DLD1 (cell line): ENCODE measurements around the gene P2RY8.
"Not testable (repeated sequence)": the region's sequence is repeated elsewhere in the genome, so short reads cannot be mapped to it uniquely, and the experiment has no call there.

Source experiments
- in situ Hi-C: cut with HindIII; loops from 2 replicates; pipeline ENCODE4 v1.10.0; 2017; ENCODE audit warnings: low sequenced_read_pairs

Gene P2RY8

DNA sequence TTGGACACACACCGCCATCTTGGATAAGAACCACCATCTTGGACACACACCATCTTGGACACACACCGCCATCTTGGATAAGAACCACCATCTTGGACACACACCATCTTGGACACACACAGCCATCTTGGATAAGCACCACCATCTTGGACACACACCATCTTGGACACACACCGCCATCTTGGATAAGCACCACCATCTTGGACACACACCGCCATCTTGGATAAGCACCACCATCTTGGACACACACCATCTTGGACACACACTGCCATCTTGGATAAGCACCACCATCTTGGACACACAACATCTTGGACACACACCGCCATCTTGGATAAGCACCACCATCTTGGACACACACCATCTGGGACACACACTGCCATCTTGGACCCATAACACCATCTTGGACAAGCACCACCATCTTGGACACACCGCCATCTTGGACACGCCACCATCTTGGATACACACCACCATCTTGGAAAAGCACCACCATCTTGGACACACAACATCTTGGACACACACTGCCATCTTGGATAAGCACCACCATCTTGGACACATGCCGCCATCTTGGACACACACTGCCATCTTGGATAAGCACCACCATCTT is 88.9 kb downstream of the P2RY8 start:
- in situ Hi-C loops: not testable (repeated sequence)

DNA sequence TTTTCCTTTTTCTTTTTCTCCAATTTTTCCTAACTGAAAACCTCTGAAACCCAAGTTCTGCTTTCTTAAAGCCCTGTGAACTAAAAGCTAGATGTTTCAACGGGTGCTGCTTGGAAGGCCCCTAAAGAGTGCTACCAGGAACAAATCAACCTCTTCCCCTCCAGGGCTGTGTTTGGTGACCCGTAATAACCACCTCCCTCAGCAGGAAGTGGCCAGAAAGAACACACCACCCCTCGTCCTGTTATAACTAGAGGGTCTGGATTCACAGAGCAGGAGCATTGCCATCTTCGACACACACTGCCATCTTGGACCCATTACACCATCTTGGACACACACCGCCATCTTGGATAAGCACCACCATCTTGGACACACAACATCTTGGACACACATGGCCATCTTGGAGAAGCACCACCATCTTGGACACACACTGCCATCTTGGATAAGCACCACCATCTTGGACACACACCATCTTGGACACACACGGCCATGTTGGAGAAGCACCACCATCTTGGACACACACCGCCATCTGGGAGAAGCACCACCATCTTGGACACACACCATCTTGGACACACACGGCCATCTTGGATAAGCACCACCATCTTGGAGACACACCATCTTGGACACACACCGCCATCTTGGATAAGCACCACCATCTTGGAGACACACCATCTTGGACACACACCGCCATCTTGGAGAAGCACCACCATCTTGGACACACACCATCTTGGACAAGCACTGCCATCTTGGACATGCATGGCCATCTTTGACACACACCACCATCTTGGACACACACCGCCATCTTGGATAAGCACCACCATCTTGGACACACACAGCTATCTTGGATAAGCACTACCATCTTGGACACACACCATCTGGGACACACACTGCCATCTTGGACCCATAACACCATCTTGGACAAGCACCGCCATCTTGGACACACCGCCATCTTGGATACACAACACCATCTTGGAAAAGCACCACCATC is 89.7 kb downstream of the P2RY8 start:
- in situ Hi-C loops: not testable (repeated sequence)

DNA sequence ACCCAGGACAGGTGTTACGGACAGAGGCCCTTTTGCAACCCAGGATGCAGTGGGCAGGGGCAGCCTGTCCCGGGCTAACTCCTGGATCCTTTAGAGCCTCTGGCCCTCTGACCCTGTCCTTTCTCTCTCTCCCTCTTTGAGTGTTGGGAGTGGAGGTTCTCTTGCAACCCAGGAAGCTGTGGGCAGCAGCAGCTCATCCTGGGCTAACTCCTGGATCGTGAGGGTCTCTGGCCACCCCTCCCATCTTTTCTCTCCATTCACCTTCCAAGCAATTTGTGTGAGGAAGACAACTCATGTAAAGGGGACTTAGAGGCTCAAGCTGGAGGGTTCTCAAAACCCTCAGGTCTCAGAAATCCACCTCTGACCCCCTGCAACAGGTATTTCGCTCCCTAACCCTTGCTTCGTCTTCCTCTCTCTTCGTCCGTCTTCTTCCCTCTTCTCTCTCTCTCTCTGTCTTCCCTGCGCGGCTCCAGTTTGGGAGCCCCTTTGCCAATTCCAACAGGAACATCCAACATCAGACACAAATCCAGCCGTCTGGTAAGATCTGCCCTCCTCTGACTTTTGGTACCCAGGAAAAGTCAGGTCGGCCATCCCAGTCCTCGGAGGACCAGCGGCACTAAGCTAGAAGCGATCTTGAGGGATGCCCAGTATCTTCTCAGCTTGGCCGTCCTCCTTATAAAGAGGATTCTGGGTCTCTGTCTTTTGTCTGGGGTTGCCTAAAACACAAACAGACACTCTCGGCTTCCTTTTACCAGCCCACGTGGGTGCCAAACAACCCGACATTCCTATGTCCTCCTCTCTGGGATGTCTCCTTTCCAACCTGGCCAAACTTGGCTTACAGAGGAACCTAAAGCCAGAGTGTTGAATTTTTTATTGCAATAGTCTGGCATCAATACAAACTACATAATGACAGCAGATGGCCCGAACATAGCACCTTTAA is 92.2 kb downstream of the P2RY8 start:
- in situ Hi-C loops: no loop called here

DNA sequence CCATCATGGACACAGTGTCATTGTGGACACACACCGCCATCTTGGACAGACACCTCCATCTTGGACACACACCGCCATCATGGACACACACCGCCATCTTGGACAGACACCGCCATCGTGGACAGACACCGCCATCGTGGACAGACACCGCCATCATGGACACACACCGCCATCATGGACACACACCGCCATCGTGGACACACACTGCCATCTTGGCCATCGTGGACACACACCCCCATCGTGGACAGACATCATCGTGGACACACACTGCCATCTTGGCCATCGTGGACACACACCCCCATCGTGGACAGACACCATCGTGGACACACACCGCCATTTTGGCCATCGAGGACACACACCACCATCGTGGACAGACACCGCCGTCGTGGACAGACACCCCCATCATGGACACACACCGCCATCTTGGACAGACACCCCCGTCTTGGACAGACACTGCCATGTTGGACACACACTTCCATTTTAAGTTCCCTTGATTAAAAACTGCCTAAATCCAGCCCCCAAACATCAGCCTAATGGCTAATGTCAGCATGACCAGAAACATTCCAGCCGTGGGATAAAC is 93.4 kb downstream of the P2RY8 start:
- in situ Hi-C loops: no loop called here

DNA sequence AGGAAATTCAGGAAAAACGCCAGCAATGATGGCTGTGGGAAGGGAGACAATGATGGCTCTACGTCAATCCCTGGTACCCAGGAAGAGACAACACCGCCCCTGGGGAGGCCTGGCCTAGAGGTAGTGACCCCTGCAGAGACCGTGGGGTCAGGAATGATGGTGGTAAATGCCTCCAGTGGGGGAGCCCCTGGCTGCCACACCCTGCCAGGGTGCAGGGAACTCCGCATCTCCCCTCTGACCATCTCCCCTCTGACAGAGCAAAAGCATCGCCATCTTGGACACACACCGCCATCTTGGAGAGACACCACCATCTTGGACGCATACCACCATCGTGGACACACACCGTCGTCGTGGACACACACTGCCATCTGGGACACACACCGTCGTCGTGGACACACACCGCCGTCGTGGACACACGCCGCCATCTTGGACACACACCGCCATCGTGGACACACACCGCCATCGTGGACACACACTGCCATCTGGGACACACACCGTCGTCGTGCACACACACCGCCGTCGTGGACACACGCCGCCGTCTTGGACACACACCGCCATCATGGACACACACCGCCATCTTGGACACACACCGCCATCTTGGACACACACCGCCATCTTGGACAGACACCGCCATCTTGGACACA is 94.1 kb downstream of the P2RY8 start:
- in situ Hi-C loops: no loop called here

DNA sequence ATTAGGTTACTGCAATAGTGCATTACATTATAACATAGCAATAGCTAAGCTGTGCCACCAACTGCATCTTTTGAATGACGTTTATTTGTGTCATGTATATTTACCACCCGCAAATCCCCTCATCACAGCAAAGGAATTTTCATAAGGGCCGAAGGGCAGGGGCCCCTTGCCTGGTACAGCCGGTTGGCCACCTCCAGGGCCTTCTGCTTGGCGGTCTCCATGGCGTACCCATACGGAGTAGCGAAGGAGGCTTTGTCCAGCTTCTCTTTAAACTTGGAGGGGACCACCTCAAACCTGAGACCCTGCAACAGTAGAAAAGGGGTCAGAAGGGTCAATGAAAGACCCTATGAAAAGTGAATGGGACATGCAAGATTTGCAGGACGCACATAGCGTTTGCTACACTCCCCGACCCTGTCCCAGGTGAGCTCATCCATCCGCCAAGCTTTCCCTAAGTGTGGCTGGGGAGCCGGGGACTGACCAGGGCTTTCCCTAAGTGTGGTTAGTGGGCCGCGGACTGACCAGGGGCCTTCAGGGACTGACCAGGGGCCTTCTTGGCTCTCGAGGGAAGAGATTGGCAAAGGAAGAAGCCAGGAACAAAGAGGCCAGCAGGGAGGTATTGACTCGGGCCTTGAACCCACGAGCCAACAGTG is 94.8 kb downstream of the P2RY8 start:
- in situ Hi-C loops: no loop called here

DNA sequence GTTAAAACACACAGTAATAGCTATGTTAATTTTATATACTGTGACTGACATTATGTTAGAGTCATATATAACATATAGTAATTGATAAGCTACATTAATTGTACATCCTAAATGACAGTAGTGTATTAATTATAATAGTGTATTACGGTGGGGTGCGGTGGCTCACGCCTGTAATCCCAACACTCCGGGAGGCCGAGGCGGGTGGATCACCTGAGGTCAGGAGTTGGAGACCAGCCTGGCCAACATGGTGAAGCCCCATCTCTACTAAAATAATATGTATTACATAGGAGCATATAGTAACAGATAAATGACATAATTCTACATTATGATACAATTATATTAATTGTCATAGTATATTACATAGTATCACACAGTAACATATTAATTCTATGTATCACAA is 96.5 kb downstream of the P2RY8 start:
- in situ Hi-C loops: no loop called here

DNA sequence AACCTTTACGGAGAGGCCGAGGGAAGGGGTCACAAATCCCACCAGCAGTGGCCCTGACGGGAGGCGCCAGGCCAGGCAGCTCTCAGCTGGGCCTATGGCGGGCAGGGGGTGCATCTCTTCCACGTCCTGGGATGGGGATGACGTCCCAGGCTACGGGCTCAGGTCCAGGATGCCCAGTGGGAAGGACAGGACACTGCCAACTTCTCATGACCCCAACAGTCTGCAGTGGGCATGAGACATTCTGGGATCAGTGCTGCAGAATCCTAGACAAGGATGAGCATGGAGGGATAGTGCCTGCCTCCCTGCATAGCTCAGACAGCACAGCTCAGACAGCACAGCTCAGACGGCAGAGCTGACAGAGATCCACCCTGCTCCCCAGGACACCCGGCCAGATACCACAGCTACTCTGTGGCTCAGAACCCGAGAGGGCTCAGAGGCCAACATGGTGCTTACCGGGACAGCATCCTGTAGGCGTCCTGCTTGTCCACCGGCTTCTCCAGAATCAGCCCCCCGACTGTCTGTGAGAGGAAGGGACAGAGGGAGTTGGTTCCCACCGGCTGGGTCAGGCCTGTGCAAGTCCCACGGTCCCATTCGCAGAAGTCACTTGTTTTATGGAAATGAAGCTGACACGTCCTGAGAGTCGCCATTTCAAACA is 101.6 kb downstream of the P2RY8 start:
- in situ Hi-C loops: no loop called here

DNA sequence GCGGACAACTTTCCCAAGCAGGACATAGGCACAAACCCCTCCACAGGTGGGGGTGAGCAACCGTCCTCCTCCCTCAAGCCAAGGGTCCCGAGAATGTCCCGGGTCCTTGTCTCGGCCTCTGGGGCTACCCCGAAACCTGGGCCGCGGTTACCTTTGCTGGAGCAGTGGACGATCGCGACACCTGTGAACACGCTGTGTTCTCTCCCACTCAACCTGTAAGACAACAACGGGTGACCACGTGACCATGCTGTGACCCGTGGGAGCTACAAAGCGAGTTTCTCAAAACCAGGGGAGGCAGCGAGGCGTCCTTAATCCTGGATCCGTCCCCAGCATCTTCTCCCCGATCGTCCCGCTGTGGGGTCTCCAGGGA is 102.1 kb downstream of the P2RY8 start:
- in situ Hi-C loops: no loop called here

DNA sequence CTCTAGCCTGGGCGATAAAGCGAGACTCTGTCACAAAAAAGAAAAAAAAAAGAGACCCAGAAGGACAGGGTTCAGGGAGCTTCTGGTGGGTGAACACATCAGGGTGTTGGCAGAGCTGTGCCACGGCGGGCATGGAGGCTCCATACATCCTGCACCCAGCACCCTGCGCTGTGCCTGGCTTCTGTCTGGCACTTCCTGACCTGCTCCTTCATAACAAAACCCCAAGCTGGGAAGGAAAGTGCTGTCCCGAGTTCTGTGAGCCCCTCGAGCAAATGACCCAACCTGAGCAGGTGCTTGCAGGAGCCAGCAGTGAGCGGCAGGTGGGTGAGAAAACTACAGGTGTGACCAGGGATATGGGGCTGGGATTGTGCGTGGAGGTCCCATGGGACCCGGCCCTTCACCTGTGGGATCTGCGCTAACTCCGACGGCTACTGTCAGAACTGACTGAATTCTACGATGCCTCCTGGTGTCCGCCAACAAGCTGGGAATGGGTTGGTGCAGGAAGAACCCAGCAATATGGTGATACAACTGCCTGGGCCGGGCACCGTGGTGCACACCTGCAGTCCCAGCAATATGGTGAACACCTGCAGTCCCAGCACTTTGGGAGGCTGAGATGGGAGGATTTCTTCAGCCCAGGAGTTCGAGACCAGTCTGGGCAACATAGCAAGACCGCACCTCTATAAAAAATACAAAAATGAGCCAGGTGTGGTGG is 103.2 kb downstream of the P2RY8 start:
- in situ Hi-C loops: no loop called here

DNA sequence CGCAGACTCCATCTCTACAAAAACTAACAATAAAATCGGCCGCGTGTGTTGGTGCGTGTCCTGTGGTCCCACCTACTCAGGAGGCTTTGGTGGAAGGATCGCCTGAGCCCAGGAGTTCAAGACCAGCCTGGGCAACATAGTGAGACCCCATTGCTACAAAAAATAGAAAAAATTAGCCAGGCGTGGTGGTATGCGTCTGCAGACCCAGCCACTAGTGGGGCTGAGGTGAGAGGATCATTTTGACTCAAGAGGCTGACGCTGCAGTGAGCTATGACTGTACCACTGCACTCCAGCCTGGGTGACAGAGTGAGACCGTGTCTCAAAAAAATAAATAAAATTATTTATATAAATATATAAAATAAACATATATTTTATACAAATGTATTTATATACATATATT is 106.5 kb downstream of the P2RY8 start:
- in situ Hi-C loops: no loop called here

DNA sequence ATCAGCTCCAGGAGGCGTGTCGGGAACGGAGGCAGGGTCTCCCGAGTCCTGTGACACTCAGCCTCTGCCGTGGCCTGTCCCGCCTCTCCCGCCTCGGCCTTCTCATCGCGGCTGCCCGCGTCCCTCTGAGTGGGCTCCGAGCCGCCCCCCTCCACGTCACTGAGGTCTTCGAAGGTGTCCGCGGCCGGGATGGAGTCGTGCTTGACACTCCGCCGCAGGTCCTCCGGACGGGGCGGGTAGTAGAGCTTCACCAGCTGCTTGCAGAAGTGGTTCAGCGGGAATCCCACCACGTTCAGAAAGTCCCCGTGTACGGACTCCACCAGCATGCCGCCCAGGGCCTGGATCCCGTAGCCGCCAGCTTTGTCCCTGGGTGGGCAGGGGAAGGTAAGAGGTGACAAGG is 109.2 kb downstream of the P2RY8 start:
- in situ Hi-C loops: no loop called here

DNA sequence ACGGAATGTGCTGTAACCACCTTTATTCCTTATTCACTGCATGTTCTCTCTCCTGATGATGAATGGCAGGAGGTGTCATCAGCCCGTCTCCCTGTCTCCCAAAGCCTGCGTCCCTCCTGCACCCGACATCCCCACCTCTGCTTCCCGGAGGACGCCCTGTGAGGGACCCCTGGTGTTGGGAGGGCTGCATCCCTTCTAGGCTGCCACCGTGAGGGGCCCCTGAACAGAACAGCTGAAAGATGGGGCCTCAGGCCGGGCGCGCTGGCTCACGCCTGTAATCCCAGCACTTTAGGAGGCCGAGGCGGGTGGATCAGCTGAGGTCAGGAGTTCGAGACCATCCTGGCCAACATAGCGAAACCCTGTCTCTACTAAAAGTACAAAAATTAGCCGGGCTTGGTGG is 110.7 kb downstream of the P2RY8 start:
- in situ Hi-C loops: not testable (repeated sequence)

DNA sequence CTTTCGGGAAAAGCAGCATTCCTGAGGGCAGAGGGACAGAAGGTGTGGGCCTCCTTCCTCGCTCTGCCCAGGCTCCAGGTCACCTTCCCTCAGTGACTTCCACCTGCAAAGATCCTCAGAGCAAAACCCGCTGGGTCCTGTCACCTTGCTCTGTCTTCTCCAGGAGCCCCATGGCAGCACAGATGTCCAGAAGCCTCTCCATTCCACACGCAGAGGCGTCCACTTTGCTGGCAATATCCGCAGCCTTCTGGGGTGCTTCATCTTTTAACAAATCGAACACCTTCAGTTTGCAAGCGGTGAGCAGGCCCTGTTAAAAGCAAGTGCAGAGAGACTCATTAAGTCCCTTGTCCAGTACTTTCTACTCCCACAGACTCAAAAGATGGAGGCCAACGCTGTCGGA is 111.6 kb downstream of the P2RY8 start:
- in situ Hi-C loops: no loop called here

DNA sequence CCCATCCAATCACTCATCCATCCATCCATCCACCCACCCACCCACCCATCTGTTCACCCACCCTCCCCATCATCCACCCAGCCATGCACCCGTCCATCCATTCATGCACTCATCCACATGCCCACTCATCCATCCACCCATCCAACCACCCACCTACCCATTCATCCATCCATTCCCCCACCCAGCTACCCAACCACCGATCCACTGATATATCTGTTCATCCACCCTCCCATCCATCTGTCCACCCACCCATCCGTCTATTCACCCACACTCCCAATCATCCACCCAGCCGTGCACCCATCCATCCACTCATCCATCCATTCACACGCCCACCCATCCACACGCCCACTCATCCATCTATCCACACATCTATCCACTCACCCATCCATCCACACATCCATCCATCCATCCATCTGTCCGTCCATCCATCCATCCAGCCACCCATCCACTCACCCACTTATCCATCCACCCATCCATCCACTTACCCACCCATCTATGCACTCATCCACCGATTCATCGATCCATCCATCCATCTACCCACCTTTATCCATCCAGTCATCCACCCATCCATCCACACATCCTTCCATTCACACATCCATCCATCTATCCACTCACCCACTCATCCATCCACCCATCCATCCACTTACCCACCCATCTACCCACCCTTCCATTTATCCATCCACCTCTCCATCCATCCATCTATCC is 112.7 kb downstream of the P2RY8 start:
- in situ Hi-C loops: no loop called here

DNA sequence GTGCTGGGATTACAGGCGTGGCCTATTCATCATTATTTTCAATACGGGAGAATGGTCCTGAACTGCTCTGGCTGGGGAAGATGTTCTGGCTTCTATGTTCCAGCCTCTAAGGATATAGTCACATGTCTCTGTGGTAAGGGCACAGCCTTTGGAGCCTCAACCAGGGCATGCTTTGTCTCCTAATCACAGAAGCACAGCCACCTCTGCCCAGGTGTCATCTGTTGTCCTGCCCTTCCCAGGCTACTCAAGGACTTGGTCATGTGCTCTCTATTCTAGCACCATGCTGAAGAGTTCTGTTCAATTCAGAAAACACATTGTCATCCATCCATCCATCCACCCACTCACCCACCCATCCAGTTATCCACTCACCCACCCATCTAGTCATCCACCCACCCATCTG is 113.8 kb downstream of the P2RY8 start:
- in situ Hi-C loops: no loop called here

DNA sequence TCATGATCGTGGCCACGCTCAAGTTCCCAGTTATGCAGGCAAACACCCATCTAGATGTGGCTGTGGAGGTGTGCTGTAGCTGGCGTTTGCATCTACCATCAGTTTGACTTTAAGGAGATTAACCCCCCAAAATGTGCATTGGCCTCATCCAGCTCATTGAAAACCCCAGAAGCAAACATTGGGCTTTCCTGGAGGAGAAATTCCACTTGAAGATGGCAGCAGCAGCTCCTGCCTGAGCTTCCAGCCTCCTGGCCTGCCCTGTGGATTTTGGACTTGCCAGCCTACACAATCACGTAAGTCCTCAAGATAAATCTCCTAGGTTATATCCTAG is 114.9 kb downstream of the P2RY8 start:
- in situ Hi-C loops: no loop called here

DNA sequence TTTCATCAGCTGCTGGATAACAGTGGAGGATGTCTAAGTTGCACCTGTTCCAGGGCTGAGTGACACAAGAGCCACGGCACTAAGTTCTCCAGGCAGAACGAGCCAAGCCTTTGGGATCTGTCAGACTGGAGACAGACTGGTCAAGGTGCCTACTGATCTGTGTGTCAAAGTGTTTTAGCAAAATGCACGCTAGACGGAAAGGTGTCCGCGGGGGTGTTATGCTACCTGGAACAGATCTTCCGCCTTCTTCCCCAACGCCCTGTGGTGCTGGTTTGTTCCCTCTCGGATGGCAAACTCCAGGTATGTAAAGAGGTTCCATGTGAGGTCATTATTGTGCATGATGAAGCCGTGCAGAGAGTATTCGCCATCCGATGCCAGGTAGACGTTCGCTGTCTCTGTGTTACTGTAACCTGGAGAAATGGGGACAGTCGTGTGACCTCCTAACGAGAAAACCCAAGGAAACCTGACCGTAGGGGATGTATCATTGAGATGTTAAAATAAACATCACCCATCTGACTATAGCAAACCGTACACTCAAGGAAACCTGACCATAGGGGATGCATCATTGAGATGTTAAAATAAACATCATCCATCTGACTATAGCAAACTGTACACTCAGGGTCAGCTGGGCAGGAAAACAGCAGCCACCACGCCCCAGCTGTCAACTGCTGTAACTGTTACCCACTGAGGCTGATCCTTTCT is 115.4 kb downstream of the P2RY8 start:
- in situ Hi-C loops: no loop called here
